Progenitor cell of endocrine pancreas (in vitro differentiated cells): ENCODE measurements around the gene PSG2. TPM values are rescaled to one million over a fixed set of nuclear protein-coding genes. Genes with fewer than 3 reads are reported as not detected.
"Not testable (repeated sequence)": the region's sequence is repeated elsewhere in the genome, so short reads cannot be mapped to it uniquely, and the experiment has no call there.

Source experiments
- DNase-seq: peaks from one replicate; pipeline ENCODE4 v3.0.0; 2021; ENCODE audit warnings: low spot score; ENCODE audit not compliant: unreplicated experiment
- H3K27ac Mint-ChIP-seq: 2 replicates; pipeline ENCODE4 v1.8.0; 2021; ENCODE audit warnings: mild to moderate bottlenecking, moderate library complexity, mixed read lengths
- H3K27me3 Mint-ChIP-seq: 2 replicates; pipeline ENCODE4 v1.8.0; 2021; ENCODE audit warnings: mixed read lengths
- H3K36me3 Mint-ChIP-seq: 2 replicates; pipeline ENCODE4 v1.8.0; 2022; ENCODE audit warnings: mixed read lengths; ENCODE audit not compliant: insufficient read depth
- H3K4me1 Mint-ChIP-seq: 2 replicates; pipeline ENCODE4 v1.8.0; 2021; ENCODE audit warnings: low read depth, mixed read lengths
- H3K4me3 Mint-ChIP-seq: 2 replicates; pipeline ENCODE4 v1.8.0; 2021; ENCODE audit warnings: low read depth, mild to moderate bottlenecking, moderate library complexity, mixed read lengths
- H3K9me3 Mint-ChIP-seq: 2 replicates; pipeline ENCODE4 v1.8.0; 2021; ENCODE audit warnings: low read depth, mixed read lengths
- CTCF ChIP-seq: fragments of 200-600 bp; sonication (generic); IDR thresholded peaks from one replicate; pipeline ENCODE4 v1.5.0; 2021; ENCODE audit warnings: antibody characterized with exemption, mild to moderate bottlenecking; ENCODE audit not compliant: unreplicated experiment
- total RNA-seq: library from RNA; stranded (reverse); gene quantifications from 2 replicates; pipeline ENCODE4 v1.2.1, GENCODE V29; 2021

Gene PSG2
- total RNA-seq, 1 donor from 2014 or later: not detected

DNA sequence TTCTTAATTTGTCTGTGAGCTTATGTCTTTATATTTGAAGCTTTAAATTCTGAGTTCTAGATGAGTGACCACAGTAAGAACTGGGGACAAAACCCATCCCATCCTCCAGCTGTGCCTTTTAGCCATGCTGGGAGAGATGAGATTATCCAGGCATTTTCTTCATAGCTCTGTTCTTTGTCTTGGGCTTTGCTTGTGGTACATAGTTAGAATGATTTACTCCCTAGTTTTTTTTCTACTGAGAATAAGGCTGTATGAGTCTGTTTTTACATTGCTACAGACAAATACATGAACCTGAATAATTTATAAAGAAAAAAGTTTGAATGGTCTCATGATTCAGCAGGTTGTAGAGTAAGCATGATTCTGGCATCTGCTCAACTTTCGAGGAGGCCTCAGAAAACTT lies 24.9 kb upstream of the PSG2 start:
- H3K4me3 Mint-ChIP-seq: not testable (repeated sequence)
- H3K9me3 Mint-ChIP-seq: peaks cover 38% of the 10 kb centered on the region

DNA sequence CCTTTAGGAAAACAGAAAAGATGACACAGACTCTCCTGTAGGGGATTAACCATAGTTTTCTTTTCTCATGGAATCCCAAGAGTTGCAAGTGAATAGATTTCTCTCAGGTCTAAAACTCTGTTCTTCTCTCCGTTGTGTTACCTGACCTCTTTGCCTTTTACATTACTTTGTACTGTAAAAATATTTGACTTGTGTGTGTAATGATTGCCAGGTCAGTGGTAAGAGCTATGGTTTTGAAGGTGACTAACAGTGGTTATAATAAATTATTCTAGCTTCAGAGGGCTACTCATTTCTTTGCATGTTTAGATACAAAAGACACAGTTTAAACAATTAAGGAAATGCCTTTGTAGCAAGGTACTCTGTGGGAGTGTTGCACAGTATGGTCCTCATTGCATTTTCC lies 23.0 kb upstream of the PSG2 start:
- H3K4me1 Mint-ChIP-seq: no peaks in the 10 kb centered on the region
- no peaks in the 10 kb centered on the region for H3K36me3 Mint-ChIP-seq
- no peak overlapping the region for H3K4me3 Mint-ChIP-seq
- H3K9me3 Mint-ChIP-seq: peaks cover 37% of the 10 kb centered on the region
- TF ChIP-seq CTCF: no peak
- H3K27ac Mint-ChIP-seq: no peak overlapping the region
- H3K27me3 Mint-ChIP-seq: no peaks in the 10 kb centered on the region
- no peak for DNase-seq

More for the DNA sequence above, 24.9 kb upstream of the PSG2 start:
- not testable (repeated sequence) for H3K27me3 Mint-ChIP-seq, H3K4me1 Mint-ChIP-seq, H3K27ac Mint-ChIP-seq, DNase-seq, H3K36me3 Mint-ChIP-seq

- DNase-seq, H3K27ac Mint-ChIP-seq, H3K36me3 Mint-ChIP-seq, H3K4me1 Mint-ChIP-seq, H3K4me3 Mint-ChIP-seq, H3K27me3 Mint-ChIP-seq: not testable (repeated sequence)
- H3K9me3 Mint-ChIP-seq: peaks cover 36% of the 10 kb centered on the region
These were observed 21.8 kb upstream of the PSG2 start for GRCh38 chr19:43104215-43104850.

DNA sequence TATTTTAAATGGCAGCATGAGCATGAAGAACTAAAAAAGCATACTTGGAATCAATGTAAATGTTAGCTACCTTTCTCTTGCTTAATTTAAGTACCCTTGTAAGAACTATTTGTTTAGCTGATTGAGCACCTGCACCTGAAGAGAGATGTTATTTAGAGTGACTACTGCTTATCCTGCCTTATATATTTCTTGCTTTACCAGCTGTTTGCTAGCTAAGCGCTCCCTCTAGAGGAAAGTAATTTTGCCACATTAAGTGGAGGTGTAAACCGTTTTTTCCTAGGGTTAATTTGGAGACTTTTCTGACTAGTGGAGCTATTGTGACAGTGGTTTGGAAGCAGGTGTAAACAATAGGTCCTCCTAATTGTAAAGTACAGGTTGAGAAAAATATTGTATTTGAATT lies 19.4 kb upstream of the PSG2 start:
- H3K36me3 Mint-ChIP-seq: no peaks in the 10 kb centered on the region
- H3K4me3 Mint-ChIP-seq: no peak overlapping the region
- no peaks in the 10 kb centered on the region for H3K27me3 Mint-ChIP-seq
- DNase-seq: no peak
- H3K27ac Mint-ChIP-seq: no peak overlapping the region
- H3K9me3 Mint-ChIP-seq: peaks cover 44% of the 10 kb centered on the region
- no peaks in the 10 kb centered on the region for H3K4me1 Mint-ChIP-seq
- TF ChIP-seq CTCF: no peak

DNA sequence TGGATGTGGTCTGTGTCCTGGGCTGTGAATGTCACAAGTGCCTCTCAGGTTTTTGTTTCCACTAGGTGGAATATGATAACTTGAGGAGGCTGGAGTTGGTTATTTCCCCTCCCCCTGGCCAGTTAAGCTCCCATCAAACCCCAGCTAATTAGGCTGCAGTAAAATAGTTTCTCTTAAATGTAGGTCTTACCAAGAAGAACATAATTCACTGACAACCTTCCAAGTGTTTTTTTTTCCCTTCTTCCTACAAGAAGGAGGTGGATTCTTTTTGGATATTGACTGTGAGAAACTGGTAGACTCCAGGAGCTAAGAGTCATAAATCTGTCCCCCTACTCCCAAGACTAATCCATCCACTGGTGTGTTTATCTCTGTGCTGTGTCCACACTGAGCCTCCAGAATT lies 15.9 kb upstream of the PSG2 start:
- not testable (repeated sequence) for H3K27ac Mint-ChIP-seq, H3K4me3 Mint-ChIP-seq, H3K36me3 Mint-ChIP-seq, H3K4me1 Mint-ChIP-seq, DNase-seq, H3K27me3 Mint-ChIP-seq
- H3K9me3 Mint-ChIP-seq: peaks cover 44% of the 10 kb centered on the region

- H3K27me3 Mint-ChIP-seq, DNase-seq, H3K4me1 Mint-ChIP-seq, H3K27ac Mint-ChIP-seq, H3K36me3 Mint-ChIP-seq, H3K4me3 Mint-ChIP-seq: not testable (repeated sequence)
- H3K9me3 Mint-ChIP-seq: peaks cover 59% of the 10 kb centered on the region
These were observed 5.3 kb upstream of the PSG2 start for GRCh38 chr19:43087702-43088340.

GRCh38 chr19:43085796-43086530 lies 3.5 kb upstream of the PSG2 start:
- not testable (repeated sequence) for H3K36me3 Mint-ChIP-seq, DNase-seq, H3K27me3 Mint-ChIP-seq, H3K27ac Mint-ChIP-seq, H3K4me3 Mint-ChIP-seq, H3K4me1 Mint-ChIP-seq
- peaks cover 57% of the 10 kb centered on the region for H3K9me3 Mint-ChIP-seq

DNA sequence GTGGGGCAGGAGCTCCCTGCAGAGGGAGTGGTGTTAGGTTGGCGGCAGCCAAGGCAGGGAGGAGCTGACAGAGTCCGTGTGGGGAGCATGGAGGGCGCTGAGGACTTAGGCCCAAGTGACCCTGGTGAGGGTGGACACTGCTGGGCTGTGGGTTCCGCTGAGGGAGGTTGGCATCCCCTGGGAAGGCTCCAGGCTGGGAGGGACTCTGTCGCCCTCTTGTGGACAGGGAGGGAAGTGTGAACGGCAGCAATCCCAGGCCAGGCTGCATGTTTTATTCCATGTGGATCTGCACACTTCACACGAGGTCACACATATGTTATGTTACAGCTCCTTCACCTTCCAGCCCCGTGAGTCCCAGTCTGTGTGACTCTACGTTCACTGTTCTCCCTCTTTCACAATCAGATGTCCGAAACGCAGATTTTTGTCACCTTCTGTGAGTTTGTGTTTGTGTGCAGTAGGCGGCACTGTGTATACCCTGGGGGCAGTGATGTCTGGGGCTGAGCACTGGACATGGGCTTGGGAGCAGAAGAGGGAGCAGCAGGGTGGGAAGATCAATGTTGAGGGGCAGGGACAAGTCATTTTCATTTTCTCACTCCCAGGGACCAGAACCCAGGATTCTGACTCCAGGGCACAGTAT lies 1.8 kb upstream of the PSG2 start:
- H3K9me3 Mint-ChIP-seq: peaks cover 60% of the 10 kb centered on the region
- H3K4me3 Mint-ChIP-seq, H3K27me3 Mint-ChIP-seq, H3K36me3 Mint-ChIP-seq, H3K4me1 Mint-ChIP-seq, H3K27ac Mint-ChIP-seq, DNase-seq: not testable (repeated sequence)

- H3K36me3 Mint-ChIP-seq, H3K27me3 Mint-ChIP-seq, H3K27ac Mint-ChIP-seq, H3K4me3 Mint-ChIP-seq, H3K4me1 Mint-ChIP-seq, DNase-seq: not testable (repeated sequence)
- H3K9me3 Mint-ChIP-seq: peaks cover 60% of the 10 kb centered on the region
These were observed 1.2 kb upstream of the PSG2 start for GRCh38 chr19:43083721-43084120.
